ENCODE data around the gene THTPA. TPM values are rescaled to one million over a fixed set of nuclear protein-coding genes. Genes with fewer than 3 reads are reported as not detected.

THTPA gene
- total RNA-seq, 8 experiments from 2014 or later = 10.4 to 30.8 (median 14.9) TPM

DNA sequence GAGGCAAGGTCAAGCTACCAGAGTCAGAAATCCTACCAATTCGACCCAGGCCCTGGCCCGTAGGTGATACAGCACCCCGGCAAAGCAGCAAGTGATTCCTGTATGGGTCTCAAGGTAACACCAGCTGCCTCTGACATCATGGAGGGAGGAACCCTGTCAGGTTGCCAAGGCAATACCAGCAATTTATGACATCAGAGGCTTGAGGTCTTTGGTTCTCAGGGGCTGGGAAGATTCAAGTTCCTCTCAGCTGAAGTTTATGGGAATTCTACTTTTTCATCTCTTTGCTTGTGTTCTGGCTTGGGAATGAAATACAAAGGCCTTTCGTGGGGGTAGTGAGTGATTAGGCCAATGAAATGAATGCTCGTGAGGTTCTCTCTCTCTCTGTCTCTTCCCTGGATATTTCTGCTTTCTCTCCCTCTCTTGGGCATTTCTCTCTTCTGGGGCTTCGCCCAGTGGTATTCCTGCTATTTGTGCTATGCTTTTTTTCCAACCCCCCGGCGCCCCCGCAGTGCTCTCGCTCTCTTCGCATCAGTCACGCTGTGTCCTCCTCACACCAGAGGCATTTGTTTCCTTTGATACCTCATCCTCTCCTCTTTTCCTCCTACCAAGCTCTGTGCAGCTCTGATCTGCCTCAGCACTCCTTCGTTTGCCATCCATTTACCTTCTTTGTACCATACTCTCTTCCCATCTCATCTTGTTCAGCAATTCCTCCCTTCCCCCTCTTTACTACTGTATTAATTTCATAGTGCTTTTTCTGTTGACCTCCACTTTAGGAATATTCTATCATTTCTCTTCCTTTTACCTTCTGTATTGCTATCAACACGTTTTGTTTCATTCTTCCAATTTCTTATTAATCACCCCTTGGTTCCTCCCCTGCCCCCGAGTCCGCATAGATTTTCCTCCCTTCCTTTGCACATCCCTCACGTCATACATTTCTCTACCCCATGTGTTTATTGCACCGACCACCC is 7.4 kb upstream of the THTPA start:
- in situ Hi-C loops (cut with MboI; ENCODE audit: low pct_unique_long_range_greater_than_20kb in 2 of 9, low sequenced_read_pairs in 9 of 9, unreplicated experiment in 9 of 9) = no loop called here
- Histone ChIP-seq H3K27ac (peak overlapping the region; percentile 18 to 39), H3K4me1 (replicated peaks in 1 of 2) (peaks cover 65% of the 10 kb centered on the region in 2 donors), H3K4me3 (peak overlapping the region; percentile 1 to 70 (median 13))
- peak in 7 of 8 experiments; percentile 10 to 44 (median 25) for ATAC-seq (replicated peaks in 6 of 8)
- WGBS, 10 experiments = 21 to 76% (median 33%) methylated on average over 1 to 18 of the region's 18 CpGs

GRCh38 chr14:23550131-23550811 is 5.8 kb upstream of the THTPA start:
- ATAC-seq (replicated peaks in 6 of 8) = peak in 5 of 8 experiments; percentile 0 to 7 (median 2)
- 4 to 80% (median 29%) methylated on average over 1 to 9 of the region's 12 CpGs; no CpG with 5 or more reads in 2 of the 10 experiments for WGBS, 10 experiments
- in situ Hi-C loops (cut with MboI; ENCODE audit: low pct_unique_long_range_greater_than_20kb in 2 of 9, low sequenced_read_pairs in 9 of 9, unreplicated experiment in 9 of 9) = loop anchor here (10.0 to 25.0 kb wide), 4 partner anchors 65 to 238 kb away; partner anchors contain the start of genes PABPN1 (in 5 of the 9), BCL2L2 (in 4 of the 9) and PPP1R3E (in 4 of the 9)
- H3K27ac ChIP-seq = peak overlapping the region; percentile 73 to 91
- H3K4me1 ChIP-seq (replicated peaks in 1 of 2) = peaks cover 53 to 59% of the 10 kb centered on the region in 2 donors
- H3K4me3 ChIP-seq = peak overlapping the region; percentile 58 to 83 (median 63)

DNA sequence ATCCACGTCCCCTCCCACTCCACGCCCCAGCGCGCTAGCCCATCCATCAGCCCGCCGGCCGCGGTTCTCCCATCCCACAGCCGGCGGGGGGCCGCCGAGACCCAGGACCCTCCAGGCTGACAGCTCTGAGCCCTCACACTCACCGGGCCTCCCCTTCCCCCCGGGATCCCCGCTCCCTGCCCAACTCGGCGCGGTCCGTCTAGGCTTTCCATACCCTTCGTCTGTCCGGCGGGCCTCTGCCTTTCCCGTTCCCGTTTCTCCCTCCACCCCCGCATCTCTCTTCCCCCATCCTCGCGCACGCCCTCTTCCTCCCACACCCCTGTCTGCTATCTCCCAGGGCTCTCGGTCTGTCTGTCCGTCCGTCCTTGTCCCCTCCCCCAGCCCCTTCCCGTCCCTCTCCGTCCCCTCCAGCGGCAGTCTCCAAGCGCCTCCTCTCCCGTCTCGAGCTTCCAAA is 5.2 kb upstream of the THTPA start:
- 0% methylated on average over 1 of the region's 37 CpGs; no CpG with 5 or more reads in 9 of the 10 experiments for WGBS, 10 experiments

DNA sequence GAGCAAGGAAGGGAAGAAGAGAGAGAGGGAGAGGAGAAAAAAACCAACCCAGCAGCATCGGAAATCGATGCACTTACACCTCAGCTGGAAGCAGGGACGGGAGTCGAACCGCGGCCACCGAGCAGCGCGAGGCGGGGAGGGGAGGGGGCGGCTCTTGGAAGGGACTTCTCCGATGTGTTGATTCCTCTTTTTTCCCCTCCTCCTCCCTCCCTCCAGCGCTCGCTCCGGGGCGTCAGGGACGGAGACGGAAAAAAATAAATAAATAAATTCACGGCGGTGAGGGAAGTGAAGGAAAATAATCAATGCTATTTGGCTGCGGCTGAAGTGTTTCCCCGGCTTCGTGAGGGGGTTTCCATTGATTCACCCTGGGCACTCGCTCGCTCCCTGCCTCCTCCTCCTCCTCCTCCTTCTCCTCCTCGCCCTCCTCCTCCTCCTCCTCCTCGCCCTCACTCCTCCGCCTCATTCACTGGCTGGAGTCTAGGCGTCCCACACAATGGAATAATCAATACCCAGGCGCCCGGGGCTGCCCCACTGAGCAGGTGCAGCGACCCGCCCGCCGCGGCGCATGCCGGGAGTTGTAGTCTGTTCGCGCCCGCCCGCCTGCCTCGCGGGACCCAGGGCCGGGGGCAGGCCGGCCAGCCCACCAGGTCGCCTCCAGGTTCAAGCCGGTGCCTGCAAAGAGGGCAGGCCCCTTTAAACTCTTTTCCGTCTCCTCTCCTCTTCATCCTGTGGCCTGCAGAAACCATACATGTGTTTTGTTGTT is 4.6 kb upstream of the THTPA start, which contains the start of gene ZFHX2:
Gene ZFHX2 (minus strand): TSS at position 500 of the 763 bp plus-strand sequence. CDS start 16,440 bp downstream, outside the sequence.
- Histone ChIP-seq H3K4me1 (replicated peaks in 1 of 2) (peaks cover 42 to 50% of the 10 kb centered on the region in 2 donors), H3K27ac (peak within 1 kb of the TSS; percentile 73 to 91), H3K4me3 (peak within 1 kb of the TSS; percentile 58 to 83 (median 63))
- ATAC-seq (replicated peaks in 6 of 8) = peak; percentile 42 to 77 (median 72)
- in situ Hi-C loops (cut with MboI; ENCODE audit: low pct_unique_long_range_greater_than_20kb in 2 of 9, low sequenced_read_pairs in 9 of 9, unreplicated experiment in 9 of 9) = loop anchor here (10.0 to 25.0 kb wide), 4 partner anchors 67 to 239 kb away; partner anchors contain the start of genes PABPN1 (in 5 of the 9), BCL2L2 (in 4 of the 9) and PPP1R3E (in 4 of the 9)
- 0 to 20% (median 1%) methylated on average over 1 to 11 of the region's 49 CpGs; no CpG with 5 or more reads in 7 of the 10 experiments for WGBS, 10 experiments

More for the DNA sequence above, 5.2 kb upstream of the THTPA start:
- Histone ChIP-seq H3K4me1 (replicated peaks in 1 of 2) (peaks cover 48 to 54% of the 10 kb centered on the region in 2 donors), H3K4me3 (peak overlapping the region; percentile 58 to 83 (median 63)), H3K27ac (peak overlapping the region; percentile 73 to 91)
- in situ Hi-C loops (cut with MboI; ENCODE audit: low pct_unique_long_range_greater_than_20kb in 2 of 9, low sequenced_read_pairs in 9 of 9, unreplicated experiment in 9 of 9) = loop anchor here (10.0 to 25.0 kb wide), 4 partner anchors 66 to 239 kb away; partner anchors contain the start of genes PABPN1 (in 5 of the 9), BCL2L2 (in 4 of the 9) and PPP1R3E (in 4 of the 9)
- ATAC-seq (replicated peaks in 6 of 8) = peak; percentile 2 to 16 (median 7)

- in situ Hi-C loops (cut with MboI; ENCODE audit: low pct_unique_long_range_greater_than_20kb in 2 of 9, low sequenced_read_pairs in 9 of 9, unreplicated experiment in 9 of 9) = loop anchor here (10.0 to 25.0 kb wide), 4 partner anchors 71 to 243 kb away; partner anchors contain the start of genes PABPN1 (in 5 of the 9), BCL2L2 (in 4 of the 9) and PPP1R3E (in 4 of the 9)
- no peak for ATAC-seq (replicated peaks in 6 of 8)
- WGBS, 10 experiments = 0% methylated on average over 1 of the region's 14 CpGs; no CpG with 5 or more reads in 9 of the 10 experiments
Observed at GRCh38 chr14:23555533-23555881, 564 bp upstream of the THTPA start.

DNA sequence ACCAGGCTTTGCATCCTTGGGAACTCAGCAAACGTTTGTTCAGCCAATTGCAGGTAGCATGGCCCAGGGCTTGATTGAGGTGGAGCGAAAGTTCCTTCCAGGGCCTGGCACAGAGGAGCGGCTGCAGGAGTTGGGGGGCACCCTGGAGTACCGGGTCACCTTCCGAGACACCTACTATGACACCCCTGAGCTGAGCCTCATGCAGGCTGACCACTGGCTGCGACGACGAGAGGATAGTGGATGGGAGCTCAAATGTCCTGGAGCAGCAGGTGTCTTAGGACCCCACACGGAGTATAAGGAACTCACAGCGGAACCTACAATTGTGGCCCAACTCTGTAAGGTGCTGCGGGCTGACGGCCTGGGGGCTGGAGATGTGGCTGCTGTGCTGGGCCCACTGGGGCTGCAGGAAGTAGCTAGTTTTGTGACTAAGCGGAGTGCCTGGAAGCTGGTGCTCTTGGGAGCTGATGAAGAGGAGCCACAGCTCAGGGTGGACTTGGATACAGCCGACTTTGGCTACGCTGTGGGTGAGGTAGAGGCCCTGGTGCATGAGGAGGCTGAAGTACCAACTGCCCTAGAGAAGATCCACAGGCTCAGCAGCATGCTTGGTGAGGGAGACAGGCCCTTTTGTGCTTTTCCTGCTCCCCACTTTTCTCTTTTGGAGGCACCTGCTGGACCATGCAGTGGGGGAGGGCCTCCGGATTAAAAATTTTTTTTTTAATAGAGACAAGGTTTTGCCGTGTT is 799 bp downstream of the THTPA start:
- Histone ChIP-seq H3K27ac (peak overlapping the region in 1 of 2 donors; percentile 97), H3K4me3 (peak overlapping the region; percentile 63 to 98 (median 73)), H3K4me1 (replicated peaks in 1 of 2) (peaks cover 22 to 26% of the 10 kb centered on the region in 2 donors)
- in situ Hi-C loops (cut with MboI; ENCODE audit: low pct_unique_long_range_greater_than_20kb in 2 of 9, low sequenced_read_pairs in 9 of 9, unreplicated experiment in 9 of 9) = loop anchor here (10.0 to 25.0 kb wide), 4 partner anchors 72 to 245 kb away; partner anchors contain the start of genes PABPN1 (in 5 of the 9), BCL2L2 (in 4 of the 9) and PPP1R3E (in 4 of the 9)
- peak in 1 of 8 experiments; percentile 0 for ATAC-seq (replicated peaks in 6 of 8)
- 13 to 100% (median 50%) methylated on average over 1 to 7 of the region's 17 CpGs; no CpG with 5 or more reads in 3 of the 10 experiments for WGBS, 10 experiments

More at GRCh38 chr14:23555533-23555881, 564 bp upstream of the THTPA start:
- Histone ChIP-seq H3K4me3 (peak overlapping the region; percentile 63 to 98 (median 73)), H3K4me1 (replicated peaks in 1 of 2) (peaks cover 24 to 28% of the 10 kb centered on the region in 2 donors), H3K27ac (peak overlapping the region; percentile 93 to 97)

DNA sequence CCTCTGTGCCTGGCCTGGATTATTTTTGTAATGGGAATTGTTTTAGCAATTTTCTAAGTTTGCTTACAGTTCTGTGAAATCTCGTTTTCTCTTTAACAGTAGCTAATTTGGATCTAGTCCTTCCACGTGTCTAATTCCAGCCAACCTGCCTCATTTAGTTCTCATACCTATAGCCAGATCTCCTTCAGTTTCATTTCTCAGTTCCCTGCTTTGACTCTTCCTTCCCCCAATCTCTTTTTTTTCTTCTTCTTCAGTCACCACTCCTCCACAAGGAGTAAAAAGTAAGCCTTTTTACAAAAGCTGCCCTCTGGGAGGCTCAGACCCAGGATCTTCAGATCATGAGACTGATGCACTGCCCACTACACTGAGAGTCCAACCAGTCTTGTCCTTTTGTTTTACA is 1.4 kb downstream of the THTPA start:
- peaks cover 20 to 24% of the 10 kb centered on the region in 2 donors for H3K4me1 ChIP-seq (replicated peaks in 1 of 2)
- no peak for ATAC-seq (replicated peaks in 6 of 8)
- no peak overlapping the region for H3K27ac ChIP-seq
- in situ Hi-C loops (cut with MboI; ENCODE audit: low pct_unique_long_range_greater_than_20kb in 2 of 9, low sequenced_read_pairs in 9 of 9, unreplicated experiment in 9 of 9) = loop anchor here (10.0 to 25.0 kb wide), 4 partner anchors 73 to 245 kb away; partner anchors contain the start of genes PABPN1 (in 5 of the 9), BCL2L2 (in 4 of the 9) and PPP1R3E (in 4 of the 9)
- 17 to 83% (median 44%) methylated on average over 1 to 2 of the region's 2 CpGs; no CpG with 5 or more reads in 2 of the 10 experiments for WGBS, 10 experiments
- H3K4me3 ChIP-seq = peak overlapping the region in 1 of 5 donors; percentile 65

DNA sequence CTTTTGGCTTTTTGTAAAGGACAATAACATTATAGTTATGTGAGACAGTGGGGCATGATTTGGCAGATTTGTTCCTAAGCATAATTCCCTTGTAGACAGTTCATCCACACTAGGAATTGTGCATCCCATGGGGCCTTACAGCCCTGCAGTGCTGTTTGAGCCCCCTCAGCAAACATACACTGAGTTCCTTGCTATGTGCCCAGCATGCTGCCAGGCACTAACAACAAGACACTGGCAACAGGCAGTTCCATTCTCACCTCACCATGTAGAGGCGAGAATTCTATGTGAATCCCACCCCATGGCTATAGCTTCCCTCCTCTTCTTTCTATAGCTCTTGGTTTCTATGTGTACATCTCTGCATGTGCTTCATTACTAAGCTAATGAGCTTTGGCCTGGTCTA is 1.9 kb downstream of the THTPA start:
- Histone ChIP-seq H3K4me1 (replicated peaks in 1 of 2) (peaks cover 20 to 24% of the 10 kb centered on the region in 2 donors), H3K27ac (no peak overlapping the region), H3K4me3 (no peak overlapping the region)
- in situ Hi-C loops (cut with MboI; ENCODE audit: low pct_unique_long_range_greater_than_20kb in 2 of 9, low sequenced_read_pairs in 9 of 9, unreplicated experiment in 9 of 9) = loop anchor here (10.0 to 25.0 kb wide), 4 partner anchors 73 to 246 kb away; partner anchors contain the start of genes PABPN1 (in 5 of the 9), BCL2L2 (in 4 of the 9) and PPP1R3E (in 4 of the 9)
- WGBS, 10 experiments = 86 to 100% (median 100%) methylated on average over 1 of the region's 1 CpG; no CpG with 5 or more reads in 6 of the 10 experiments
- no peak for ATAC-seq (replicated peaks in 6 of 8)

- no peak for ATAC-seq (replicated peaks in 6 of 8)
- in situ Hi-C loops (cut with MboI; ENCODE audit: low pct_unique_long_range_greater_than_20kb in 2 of 9, low sequenced_read_pairs in 9 of 9, unreplicated experiment in 9 of 9) = loop anchor here (10.0 to 25.0 kb wide), 4 partner anchors 74 to 246 kb away; partner anchors contain the start of genes PABPN1 (in 5 of the 9), BCL2L2 (in 4 of the 9) and PPP1R3E (in 4 of the 9)
- no peak overlapping the region for H3K4me3 ChIP-seq
- H3K27ac ChIP-seq = peak overlapping the region in 1 of 2 donors; percentile 7
- peaks cover 20 to 24% of the 10 kb centered on the region in 2 donors for H3K4me1 ChIP-seq (replicated peaks in 1 of 2)
- WGBS, 10 experiments = 60 to 100% (median 93%) methylated on average over 1 to 6 of the region's 10 CpGs; no CpG with 5 or more reads in 1 of the 10 experiments
Observed at GRCh38 chr14:23558346-23559009, 2.4 kb downstream of the THTPA start.
